ENCODE data around the gene GAB3.
A peak's percentile ranks its signal among the peaks of the same experiment; 100 is the strongest.

GAB3 gene

GRCh38 chrX:154751203-154751668 is 359 bp upstream of the GAB3 start:
- DNase-seq, result no peak

- no peak for DNase-seq
Observed at GRCh38 chrX:154749856-154750255, 1.0 kb downstream of the GAB3 start.

GRCh38 chrX:154748712-154749339 is 2.1 kb downstream of the GAB3 start:
- DNase-seq, result peak; percentile 7

GRCh38 chrX:154742613-154743012 is 8.3 kb downstream of the GAB3 start:
- DNase-seq, result no peak

GRCh38 chrX:154739952-154740465 is 10.9 kb downstream of the GAB3 start:
- no peak for DNase-seq

GRCh38 chrX:154738011-154738738 is 12.7 kb downstream of the GAB3 start:
- DNase-seq, result no peak

- no peak for DNase-seq
Observed at GRCh38 chrX:154737136-154737535, 13.7 kb downstream of the GAB3 start.

- no peak for DNase-seq
Observed at GRCh38 chrX:154735695-154736393, 15.0 kb downstream of the GAB3 start.

- no peak for DNase-seq
Observed at GRCh38 chrX:154734061-154734781, 16.7 kb downstream of the GAB3 start.

- DNase-seq, result no peak
Observed at GRCh38 chrX:154733066-154733425, 17.8 kb downstream of the GAB3 start.

- no peak for DNase-seq
Observed at GRCh38 chrX:154732421-154733065, 18.3 kb downstream of the GAB3 start.

- no peak for DNase-seq
Observed at GRCh38 chrX:154731881-154732280, 19.0 kb downstream of the GAB3 start.

GRCh38 chrX:154731184-154731583 is 19.7 kb downstream of the GAB3 start:
- no peak for DNase-seq

GRCh38 chrX:154730253-154730891 is 20.5 kb downstream of the GAB3 start:
- no peak for DNase-seq

GRCh38 chrX:154729439-154729838 is 21.4 kb downstream of the GAB3 start:
- DNase-seq, result no peak

- DNase-seq, result no peak
Observed at GRCh38 chrX:154728431-154729190, 22.3 kb downstream of the GAB3 start.

GRCh38 chrX:154727871-154728270 is 23.0 kb downstream of the GAB3 start:
- DNase-seq, result no peak

- no peak for DNase-seq
Observed at GRCh38 chrX:154727418-154727817, 23.5 kb downstream of the GAB3 start.

GRCh38 chrX:154724993-154725756 is 25.7 kb downstream of the GAB3 start:
- no peak for DNase-seq

GRCh38 chrX:154721155-154721554 is 29.7 kb downstream of the GAB3 start:
- DNase-seq, result no peak

GRCh38 chrX:154720067-154720466 is 30.8 kb downstream of the GAB3 start:
- no peak for DNase-seq

All from NCI-H1436 treated with DMSO at 0.1 percent for 48 hours (cell line).